RWPE1 (cell line): ENCODE data around the gene KCNIP1.

ENCODE experiments used
- CTCF ChIA-PET: fragments of 350-600 bp; sonication (Branson Sonifier 250); formaldehyde crosslinking; extraction: SDS; loops from one replicate; lab custom pipeline; 2021; lab: Yijun Ruan, JAX
- POLR2A ChIA-PET: fragments of 400-600 bp; formaldehyde crosslinking; extraction: SDS; loops from one replicate; lab custom pipeline; 2020; ENCODE audit warnings: antibody characterized with exemption; ENCODE audit not compliant: low non-redundant PET; lab: Yijun Ruan, JAX
- DNase-seq: peaks from one replicate; pipeline ENCODE4 v3.0.0; 2012; ENCODE audit warnings: low spot score
- H3K27ac ChIP-seq: fragments of 450-650 bp; 2 replicates; pipeline ENCODE4 v1.5.1; 2017
- CTCF ChIP-seq: fragments of 450-650 bp; conservative IDR thresholded peaks from 2 replicates; pipeline ENCODE4 v1.5.1; 2017; ENCODE audit warnings: low read depth, mild to moderate bottlenecking

KCNIP1 gene

GRCh38 chr5:170638051-170638450, 134.2 kb downstream of the KCNIP1 start:
- ChIA-PET POLR2A (no interaction called here), CTCF (interaction anchor here (0.5 to 2.1 kb wide), 28 partner anchors 10 to 707 kb away, joined by 3 to 28 read pairs (median 4); no protein-coding TSS in a partner anchor)
- DNase-seq, result no peak
- TF ChIP-seq CTCF, result no peak
- H3K27ac ChIP-seq, result no peak overlapping the region

- POLR2A ChIA-PET, result no interaction called here
- no peak overlapping the region for H3K27ac ChIP-seq
- CTCF ChIA-PET, result interaction anchor here (0.5 to 2.1 kb wide), 35 partner anchors 10 to 706 kb away, joined by 3 to 28 read pairs (median 4); no protein-coding TSS in a partner anchor
- TF ChIP-seq CTCF, result peak; percentile 91
- DNase-seq, result peak; percentile 87
Measured at GRCh38 chr5:170638454-170639220, 134.8 kb downstream of the KCNIP1 start.

GRCh38 chr5:170639221-170639925, 135.6 kb downstream of the KCNIP1 start:
- TF ChIP-seq CTCF, result no peak
- ChIA-PET POLR2A (no interaction called here), CTCF (interaction anchor here (0.6 to 2.1 kb wide), 24 partner anchors 11 to 705 kb away, joined by 3 to 28 read pairs (median 4); no protein-coding TSS in a partner anchor)
- no peak for DNase-seq
- H3K27ac ChIP-seq, result no peak overlapping the region

GRCh38 chr5:170640731-170641588, 137.1 kb downstream of the KCNIP1 start:
- DNase-seq, result no peak
- ChIA-PET CTCF (interaction anchor here (1.0 kb wide), 1 partner anchor 150 kb away, joined by 4 read pairs; no protein-coding TSS in a partner anchor), POLR2A (no interaction called here)
- H3K27ac ChIP-seq, result no peak overlapping the region
- TF ChIP-seq CTCF, result no peak

GRCh38 chr5:170641589-170642031, 137.8 kb downstream of the KCNIP1 start:
- POLR2A ChIA-PET, result no interaction called here
- CTCF ChIA-PET, result interaction anchor here (0.6 kb wide), 1 partner anchor 1296 kb away, joined by 3 read pairs; no protein-coding TSS in a partner anchor
- no peak overlapping the region for H3K27ac ChIP-seq
- no peak for TF ChIP-seq CTCF
- no peak for DNase-seq
